Ishikawa (cell line): Measurements from ENCODE around the gene EVPL.

Experiments
- CEBPB ChIP-seq: IDR thresholded peaks from 2 replicates; pipeline ENCODE4 v1.6.1; 2012
- CREB1 ChIP-seq: IDR thresholded peaks from 2 replicates; pipeline ENCODE4 v1.6.1; 2012; ENCODE audit warnings: low read depth
- EGR1 ChIP-seq: IDR thresholded peaks from 2 replicates; pipeline ENCODE4 v1.6.1; 2012
- EP300 ChIP-seq: IDR thresholded peaks from 2 replicates; pipeline ENCODE4 v1.6.1; 2012; ENCODE audit warnings: borderline replicate concordance
- RAD21 ChIP-seq: IDR thresholded peaks from 2 replicates; pipeline ENCODE4 v1.6.1; 2012; ENCODE audit warnings: low read depth
- TAF1 ChIP-seq: IDR thresholded peaks from 2 replicates; pipeline ENCODE4 v1.6.1; 2012; ENCODE audit warnings: low read depth, mild to moderate bottlenecking
- TCF12 ChIP-seq: IDR thresholded peaks from 2 replicates; pipeline ENCODE4 v1.6.1; 2012; ENCODE audit warnings: low read depth
- YY1 ChIP-seq: IDR thresholded peaks from 2 replicates; pipeline ENCODE4 v1.6.1; 2012; ENCODE audit warnings: low read depth
- TF ChIP-seq, protein P1 (sequence below): IDR thresholded peaks from 2 replicates; pipeline ENCODE4 v1.6.1; 2012
- TF ChIP-seq, protein P2 (sequence below): IDR thresholded peaks from 2 replicates; pipeline ENCODE4 v1.6.1; 2012; ENCODE audit warnings: low read depth, mild to moderate bottlenecking

DNA sequence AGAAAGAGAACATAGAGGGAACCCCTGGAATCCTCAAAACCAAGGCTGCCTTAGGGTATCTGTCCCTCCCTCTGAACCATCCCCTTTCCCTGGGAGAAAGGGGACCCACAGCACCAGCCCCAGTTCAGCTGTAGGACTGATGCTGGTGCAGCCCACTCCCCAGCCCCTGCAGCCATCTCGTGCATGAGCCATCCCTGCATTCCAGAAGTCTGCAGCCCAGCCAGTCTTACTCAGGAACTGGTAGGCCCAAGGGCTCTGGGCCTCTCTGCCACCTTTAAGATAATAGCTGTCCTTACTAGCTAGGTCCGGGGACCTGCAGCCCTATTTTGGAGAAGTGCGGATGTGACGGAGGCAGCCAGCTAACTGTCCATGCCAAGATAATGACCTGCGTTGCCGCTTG lies 6.0 kb upstream of the EVPL start:
- no peak for TF ChIP-seq CREB1
- TF ChIP-seq CEBPB: no peak
- TF ChIP-seq EGR1: no peak
- TF ChIP-seq, protein P1, sequence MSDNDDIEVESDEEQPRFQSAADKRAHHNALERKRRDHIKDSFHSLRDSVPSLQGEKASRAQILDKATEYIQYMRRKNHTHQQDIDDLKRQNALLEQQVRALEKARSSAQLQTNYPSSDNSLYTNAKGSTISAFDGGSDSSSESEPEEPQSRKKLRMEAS: no peak
- TF ChIP-seq EP300: no peak
- no peak for TF ChIP-seq RAD21
- TF ChIP-seq, protein P2, sequence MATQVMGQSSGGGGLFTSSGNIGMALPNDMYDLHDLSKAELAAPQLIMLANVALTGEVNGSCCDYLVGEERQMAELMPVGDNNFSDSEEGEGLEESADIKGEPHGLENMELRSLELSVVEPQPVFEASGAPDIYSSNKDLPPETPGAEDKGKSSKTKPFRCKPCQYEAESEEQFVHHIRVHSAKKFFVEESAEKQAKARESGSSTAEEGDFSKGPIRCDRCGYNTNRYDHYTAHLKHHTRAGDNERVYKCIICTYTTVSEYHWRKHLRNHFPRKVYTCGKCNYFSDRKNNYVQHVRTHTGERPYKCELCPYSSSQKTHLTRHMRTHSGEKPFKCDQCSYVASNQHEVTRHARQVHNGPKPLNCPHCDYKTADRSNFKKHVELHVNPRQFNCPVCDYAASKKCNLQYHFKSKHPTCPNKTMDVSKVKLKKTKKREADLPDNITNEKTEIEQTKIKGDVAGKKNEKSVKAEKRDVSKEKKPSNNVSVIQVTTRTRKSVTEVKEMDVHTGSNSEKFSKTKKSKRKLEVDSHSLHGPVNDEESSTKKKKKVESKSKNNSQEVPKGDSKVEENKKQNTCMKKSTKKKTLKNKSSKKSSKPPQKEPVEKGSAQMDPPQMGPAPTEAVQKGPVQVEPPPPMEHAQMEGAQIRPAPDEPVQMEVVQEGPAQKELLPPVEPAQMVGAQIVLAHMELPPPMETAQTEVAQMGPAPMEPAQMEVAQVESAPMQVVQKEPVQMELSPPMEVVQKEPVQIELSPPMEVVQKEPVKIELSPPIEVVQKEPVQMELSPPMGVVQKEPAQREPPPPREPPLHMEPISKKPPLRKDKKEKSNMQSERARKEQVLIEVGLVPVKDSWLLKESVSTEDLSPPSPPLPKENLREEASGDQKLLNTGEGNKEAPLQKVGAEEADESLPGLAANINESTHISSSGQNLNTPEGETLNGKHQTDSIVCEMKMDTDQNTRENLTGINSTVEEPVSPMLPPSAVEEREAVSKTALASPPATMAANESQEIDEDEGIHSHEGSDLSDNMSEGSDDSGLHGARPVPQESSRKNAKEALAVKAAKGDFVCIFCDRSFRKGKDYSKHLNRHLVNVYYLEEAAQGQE: no peak
- TF ChIP-seq TAF1: no peak
- TF ChIP-seq YY1: no peak
- TF ChIP-seq TCF12: no peak
